CD14-positive monocyte (primary cell): ENCODE data around the gene TSPAN32. TPM values are rescaled to one million over a fixed set of nuclear protein-coding genes. Genes with fewer than 3 reads are reported as not detected.

Experiments
- DNase-seq, 3 donors: peaks; one replicate each; pipeline ENCODE4 v3.0.0-alpha.2; 2011 to 2022
- H2AFZ ChIP-seq: 2 replicates; pipeline ENCODE4 v1.6.0; 2012; ENCODE audit warnings: mild to moderate bottlenecking, low read depth, low read length, inconsistent platforms; ENCODE audit not compliant: insufficient read depth, poor library complexity, severe bottlenecking
- H3K27ac ChIP-seq, 2 donors: 1 replicate in 1 of 2; 2 replicates in 1 of 2; pipeline ENCODE4 v1.5.1; 2012 to 2013; ENCODE audit warnings: low read length in 2 of 2, control low read depth in 1 of 2, inconsistent platforms in 1 of 2, low read depth in 1 of 2, mild to moderate bottlenecking in 1 of 2
- H3K27me3 ChIP-seq, 2 donors: one replicate each; pipeline versions ENCODE4 v1.6.0 to v1.6.1; 2011 to 2013; ENCODE audit warnings: low read length in 2 of 2; ENCODE audit not compliant: control insufficient read depth in 2 of 2, insufficient read depth in 2 of 2
- H3K36me3 ChIP-seq, 2 donors: replicated peaks in 1 of 2; 1 replicate in 1 of 2; 2 replicates in 1 of 2; pipeline versions ENCODE4 v1.5.1 to v1.6.1; 2012 to 2013; ENCODE audit warnings: low read length in 2 of 2, control low read depth in 1 of 2, inconsistent platforms in 1 of 2, mild to moderate bottlenecking in 1 of 2; ENCODE audit not compliant: insufficient read depth in 2 of 2, control insufficient read depth in 1 of 2
- H3K4me1 ChIP-seq, 2 donors: 1 replicate in 1 of 2; 2 replicates in 1 of 2; pipeline versions ENCODE4 v1.5.1 to v1.6.1; 2012 to 2013; ENCODE audit warnings: low read length in 2 of 2, control low read depth in 1 of 2, inconsistent platforms in 1 of 2, mild to moderate bottlenecking in 1 of 2, moderate library complexity in 1 of 2; ENCODE audit not compliant: insufficient read depth in 2 of 2, control insufficient read depth in 1 of 2
- H3K4me2 ChIP-seq: replicated peaks from 2 replicates; pipeline ENCODE3; 2012; ENCODE audit warnings: low read length, moderate library complexity, mild to moderate bottlenecking; ENCODE audit not compliant: poor library complexity, severe bottlenecking; ENCODE audit errors: extremely low read depth
- H3K4me3 ChIP-seq, 3 experiments: fragments of 200-600 bp in 1 of 3; sonication (generic) in 1 of 3; replicated peaks in 1 of 3; 1 replicate in 2 of 3; 2 replicates in 1 of 3; pipeline ENCODE4 v1.5.1; 2011 to 2013; ENCODE audit warnings: low read length in 3 of 3, mild to moderate bottlenecking in 3 of 3, control low read depth in 2 of 3, low read depth in 2 of 3, inconsistent platforms in 1 of 3, moderate library complexity in 1 of 3
- H3K79me2 ChIP-seq: 2 replicates; pipeline ENCODE4 v1.6.0; 2012; ENCODE audit warnings: mild to moderate bottlenecking, control low read depth, inconsistent platforms, low read length, moderate library complexity; ENCODE audit not compliant: insufficient read depth
- H3K9ac ChIP-seq: 2 replicates; pipeline ENCODE4 v1.6.0; 2017; ENCODE audit warnings: low read length, mild to moderate bottlenecking; ENCODE audit not compliant: insufficient read depth, poor library complexity, severe bottlenecking
- H3K9me3 ChIP-seq, 2 donors: replicated peaks in 1 of 2; 1 replicate in 1 of 2; 2 replicates in 1 of 2; pipeline versions ENCODE4 v1.5.1 to v1.6.1; 2012 to 2013; ENCODE audit warnings: low read length in 2 of 2, control low read depth in 1 of 2; ENCODE audit not compliant: control insufficient read depth in 1 of 2, insufficient read depth in 1 of 2
- H4K20me1 ChIP-seq: 2 replicates; pipeline ENCODE4 v1.6.0; 2012; ENCODE audit warnings: mild to moderate bottlenecking, low read length, control low read depth, moderate library complexity; ENCODE audit not compliant: insufficient read depth
- H3K27ac Mint-ChIP-seq, 7 donors: one replicate each; pipeline ENCODE4 v1.8.0; 2020; ENCODE audit warnings: mild to moderate bottlenecking in 7 of 7, mixed read lengths in 7 of 7, moderate library complexity in 6 of 7, inconsistent platforms in 2 of 7
- H3K27me3 Mint-ChIP-seq, 3 donors: one replicate each; pipeline ENCODE4 v1.8.0; 2021 to 2022; ENCODE audit warnings: low read depth in 3 of 3, mild to moderate bottlenecking in 3 of 3, mixed read lengths in 3 of 3, moderate library complexity in 3 of 3, inconsistent platforms in 1 of 3
- H3K36me3 Mint-ChIP-seq, 2 donors: one replicate each; pipeline ENCODE4 v1.8.0; 2020; ENCODE audit warnings: mixed read lengths in 2 of 2, inconsistent platforms in 1 of 2, mild to moderate bottlenecking in 1 of 2
- H3K4me1 Mint-ChIP-seq: one replicate; pipeline ENCODE4 v1.8.0; 2020; ENCODE audit warnings: mild to moderate bottlenecking, mixed read lengths
- H3K4me3 Mint-ChIP-seq, 2 donors: one replicate each; pipeline ENCODE4 v1.8.0; 2020; ENCODE audit warnings: mild to moderate bottlenecking in 2 of 2, mixed read lengths in 2 of 2, moderate library complexity in 1 of 2
- H3K9me3 Mint-ChIP-seq, 7 donors: one replicate each; pipeline ENCODE4 v1.8.0; 2020 to 2022; ENCODE audit warnings: mixed read lengths in 7 of 7, mild to moderate bottlenecking in 6 of 7, moderate library complexity in 6 of 7, inconsistent platforms in 2 of 7
- CTCF ChIP-seq: fragments of 200-600 bp; IDR thresholded peaks from one replicate; pipeline ENCODE4 v1.8.0; 2022; ENCODE audit warnings: antibody characterized with exemption, mild to moderate bottlenecking
- WGBS: methylation state at CpG from one replicate; pipeline ENCODE4 v1.1.5; 2013; ENCODE audit warnings: missing lambda C conversion rate; ENCODE audit not compliant: insufficient coverage; 5-methylcytosine and 5-hydroxymethylcytosine counted together
- intact Hi-C, 2 donors: fragments of 100-400 bp; cut with micrococcal nuclease; formaldehyde crosslinking; loops; one replicate each; pipeline versions ENCODE4 v1.15.0 to v1.15.1; 2023
- polyA plus RNA-seq, 3 donors: library from polyadenylated mRNA; depleted of rRNA in 1 of 3; unstranded in 2 of 3; stranded (reverse) in 1 of 3; fragments of 300-500 nt in 2 of 3; fragments of >200 nt in 1 of 3; fragmentation: Illumina TruSeq in 2 of 3; gene quantifications; 1 replicate in 2 of 3; 2 replicates in 1 of 3; pipeline ENCODE4 v1.2.3, GENCODE V29; 2012 to 2021

TSPAN32 gene
- polyA plus RNA-seq, 3 donors, result 34.8 to 136 (median 82.5) TPM

DNA sequence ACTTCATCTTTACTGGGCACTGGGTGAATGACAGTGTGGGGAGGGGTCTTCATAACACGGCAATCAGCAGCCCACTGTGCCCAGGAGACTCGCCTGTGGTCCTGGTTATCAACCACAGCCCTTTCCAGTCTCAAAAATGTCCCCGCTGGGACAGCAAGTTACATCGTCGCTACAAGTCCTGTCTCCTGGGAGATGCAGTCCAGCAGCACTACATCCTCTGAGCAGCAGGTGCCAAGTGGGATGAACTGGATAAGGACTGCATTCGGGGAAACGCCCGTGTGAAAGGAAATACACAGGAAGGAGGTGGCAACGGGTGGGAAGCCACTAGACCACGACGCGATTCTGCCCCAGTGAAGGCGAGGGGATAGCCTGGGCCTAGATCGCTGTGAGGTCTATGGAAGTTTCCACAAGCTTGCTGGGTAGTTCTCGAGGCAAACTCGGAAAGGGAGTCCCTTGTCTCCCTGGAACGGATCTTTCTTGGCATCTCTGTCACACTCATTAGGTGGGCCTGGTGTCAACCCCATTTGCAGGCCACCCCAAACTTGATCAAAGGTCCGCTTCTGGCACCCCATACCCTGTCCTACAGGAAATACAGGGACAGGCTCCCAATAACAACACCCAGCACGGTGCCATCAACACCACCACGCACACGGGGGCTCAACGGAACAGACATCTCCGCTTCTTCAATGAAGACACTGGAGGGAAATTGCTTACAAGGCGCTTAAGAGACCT lies 35.8 kb upstream of the TSPAN32 start:
- Mint-ChIP-seq H3K27me3 (peaks cover under 1 to 12% (median 2%) of the 10 kb centered on the region in 3 donors), H3K36me3 (peaks cover 3 to 6% of the 10 kb centered on the region in 2 donors), H3K4me3 (peak overlapping the region; percentile 74 to 83), H3K4me1 (peaks cover 38% of the 10 kb centered on the region), H3K27ac (peak overlapping the region; percentile 90 to 97 (median 95)), H3K9me3 (peaks cover 0 to 4% (median 2%) of the 10 kb centered on the region in 7 donors)
- intact Hi-C loops, result loop anchor here (5.0 kb wide), 2 partner anchors 36 to 136 kb away; partner anchors contain the start of genes TSSC4 (in 2 of the 2), C11orf21 (in 1 of the 2) and TSPAN32 (in 1 of the 2)
- Histone ChIP-seq H3K4me3 (peak overlapping the region; percentile 15 to 61 (median 17)), H3K4me1 (peaks cover 45 to 66% of the 10 kb centered on the region in 2 donors), H3K79me2 (no peaks in the 10 kb centered on the region), H4K20me1 (no peaks in the 10 kb centered on the region), H3K4me2 (peak overlapping the region; percentile 72), H3K9me3 (peaks cover 0 to 2% of the 10 kb centered on the region in 2 donors), H2AFZ (peak overlapping the region; percentile 35), H3K36me3 (no peaks in the 10 kb centered on the region), H3K9ac (peak overlapping the region; percentile 45), H3K27ac (peak overlapping the region; percentile 75 to 84), H3K27me3 (no peaks in the 10 kb centered on the region)
- TF ChIP-seq CTCF, result no peak
- WGBS, result 37% methylated on average over 24 of the region's 24 CpGs
- no peak for DNase-seq

DNA sequence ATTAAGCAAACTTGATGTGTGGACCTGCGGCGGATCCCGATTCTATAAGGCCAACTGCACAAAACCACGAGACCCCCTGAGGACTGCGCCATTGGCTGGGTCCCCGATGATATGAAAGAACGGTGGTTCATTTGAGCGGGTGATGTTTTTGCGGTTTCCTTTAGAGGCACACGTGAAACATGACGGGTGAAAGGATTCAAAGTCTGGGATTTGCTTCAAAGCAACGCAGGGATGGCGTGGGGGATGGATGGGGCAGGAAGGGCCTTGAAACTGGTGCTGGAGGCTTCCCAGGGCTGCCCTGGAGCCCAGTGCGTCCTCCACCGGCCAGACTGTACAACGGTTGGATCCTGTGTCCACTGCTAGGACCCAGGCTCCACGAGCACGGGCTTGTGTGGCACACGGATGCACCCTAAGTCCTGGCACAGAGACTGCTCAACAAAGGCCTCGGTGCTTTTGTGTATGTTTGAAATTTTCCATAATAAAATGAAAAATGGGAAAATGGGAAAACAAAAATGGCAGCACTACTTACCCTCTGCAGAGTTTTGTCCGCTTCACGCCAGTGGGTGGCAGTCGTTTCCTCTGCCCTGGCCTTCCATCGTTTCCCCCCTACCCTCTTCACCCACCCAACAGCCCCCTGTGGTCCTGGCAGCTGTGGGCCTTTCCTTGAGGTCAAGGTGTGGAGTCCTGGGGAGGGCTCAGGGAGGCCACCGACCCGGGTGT lies 35.1 kb upstream of the TSPAN32 start:
- Histone ChIP-seq H4K20me1 (no peaks in the 10 kb centered on the region), H3K4me2 (peak overlapping the region; percentile 72), H3K4me1 (peaks cover 52 to 71% of the 10 kb centered on the region in 2 donors), H3K79me2 (no peaks in the 10 kb centered on the region), H3K36me3 (no peaks in the 10 kb centered on the region), H3K27me3 (peaks cover 0 to 7% of the 10 kb centered on the region in 2 donors), H3K9me3 (peaks cover 0 to 2% of the 10 kb centered on the region in 2 donors), H3K4me3 (peak overlapping the region in 1 of 3 experiments; percentile 61), H3K27ac (peak overlapping the region; percentile 75 to 84), H2AFZ (no peak overlapping the region), H3K9ac (no peak overlapping the region)
- Mint-ChIP-seq H3K9me3 (peaks cover 0 to 7% (median 3%) of the 10 kb centered on the region in 7 donors), H3K4me1 (peaks cover 40% of the 10 kb centered on the region), H3K36me3 (peaks cover 3 to 6% of the 10 kb centered on the region in 2 donors), H3K27me3 (peaks cover 5 to 15% (median 7%) of the 10 kb centered on the region in 3 donors), H3K27ac (peak overlapping the region in 4 of 7 donors; percentile 25 to 95 (median 92)), H3K4me3 (no peak overlapping the region)
- no peak for TF ChIP-seq CTCF
- WGBS, result 97% methylated on average over 22 of the region's 26 CpGs
- intact Hi-C loops, result loop anchor here (5.0 kb wide), 2 partner anchors 36 to 136 kb away; partner anchors contain the start of genes TSSC4 (in 2 of the 2), C11orf21 (in 1 of the 2) and TSPAN32 (in 1 of the 2)
- DNase-seq, result no peak
